ENCODE results near the gene TGFBI. TPM values are rescaled to one million over a fixed set of nuclear protein-coding genes. Genes with fewer than 3 reads are reported as not detected.

The TGFBI gene
- total and polyA plus RNA-seq, 9 of the 15 experiments (the other 6 are each of a cell fraction or from before 2014, with no cell fraction given), result 0.05 to 0.62 (median 0.08) TPM; not detected in 6

DNA sequence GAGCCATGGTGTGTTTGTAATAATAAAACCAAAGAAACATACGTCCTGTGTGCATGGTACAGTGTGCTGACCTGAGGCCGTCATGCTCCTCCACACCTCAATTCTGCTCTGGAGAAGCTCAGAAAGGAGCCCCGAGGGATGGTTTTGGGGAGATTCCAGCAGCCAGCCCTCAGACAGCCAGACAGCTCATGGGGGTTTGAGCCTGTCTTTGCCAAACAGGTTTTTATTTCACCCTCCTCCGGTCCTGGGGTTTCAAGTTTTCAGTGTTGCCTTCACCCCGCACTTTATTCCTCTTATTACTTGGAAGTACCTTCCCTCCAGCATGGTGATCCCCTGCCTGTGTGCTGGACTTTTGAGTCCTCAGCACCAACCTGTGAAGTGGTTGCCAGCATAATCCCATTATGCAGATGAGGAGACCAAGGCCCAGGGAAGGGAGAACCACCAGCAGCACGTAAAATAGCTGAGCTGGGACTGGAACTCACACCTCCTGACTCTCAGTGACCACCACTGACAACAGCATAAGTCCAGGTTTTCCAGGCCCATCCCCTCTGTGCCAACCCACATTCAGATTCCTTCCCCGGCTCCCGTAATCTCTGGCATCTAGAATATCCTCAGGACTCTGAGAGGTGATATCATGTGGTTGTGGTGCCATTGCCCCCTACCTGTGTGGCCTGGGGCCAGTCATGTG lies 35.1 kb downstream of the TGFBI start:
- Histone ChIP-seq H3K4me2 (ENCODE audit: insufficient read depth, low read length) (no peak overlapping the region), H3K4me3 (no peak overlapping the region), H3K27me3 (ENCODE audit: control insufficient read depth in 2 of 2, insufficient read depth in 2 of 2, low read length in 2 of 2) (peaks cover 3 to 24% of the 10 kb centered on the region in 2 experiments; a peak in 4 of 5 replicates), H3K36me3 (ENCODE audit: control insufficient read depth, insufficient read depth, low read length) (no peaks in the 10 kb centered on the region), H3K4me1 (replicated peaks in 1 of 2; ENCODE audit: control insufficient read depth in 2 of 2, insufficient read depth in 2 of 2, low read length in 2 of 2) (no peaks in the 10 kb centered on the region; a peak in 1 of 5 replicates), H2AFZ (ENCODE audit: low read depth, low read length) (no peak overlapping the region), H3K9me3 (replicated peaks; ENCODE audit: control insufficient read depth, insufficient read depth, low read depth, low read length) (no peaks in the 10 kb centered on the region), H4K20me1 (replicated peaks; ENCODE audit: control insufficient read depth, insufficient read depth, low read length) (no peaks in the 10 kb centered on the region; the same call in none of the 2 replicates), H3K79me2 (ENCODE audit: control insufficient read depth, insufficient read depth, low read length) (no peaks in the 10 kb centered on the region), H3K9me1 (ENCODE audit: control insufficient read depth, insufficient read depth, low read length) (no peaks in the 10 kb centered on the region), H3K27ac (ENCODE audit: extremely low read depth, low read depth, low read length) (no peak overlapping the region), H3K9ac (ENCODE audit: insufficient read depth in 1 of 2, low read depth in 2 of 2, low read length in 2 of 2) (no peak overlapping the region)
- DNase-seq (ENCODE audit: extremely low read depth in 1 of 4, low spot score in 3 of 4), result no peak
- no peak for ATAC-seq
- no peak for FAIRE-seq
- WGBS (ENCODE audit: insufficient coverage, low coverage, missing lambda C conversion rate), result 7% methylated on average over 8 of the region's 8 CpGs
- POLR2A ChIA-PET, result interaction anchor here (0.6 kb wide), 1 partner anchor 11 kb away, joined by 4 read pairs; no protein-coding TSS in a partner anchor
- peak; percentile 6 for TF ChIP-seq RBM25 (IDR thresholded peaks at IDR 0.05; ENCODE audit: low read depth, low read length, severe bottlenecking)
- no peak for TF ChIP-seq C11orf30 (IDR thresholded peaks at IDR 0.05; ENCODE audit: low read depth)
- TF ChIP-seq CTCFL (IDR thresholded peaks at IDR 0.05; ENCODE audit: borderline replicate concordance, insufficient read depth, low read depth, low read length, poor library complexity, severe bottlenecking), result no peak
- TF ChIP-seq TFE3 (CRISPR knock-in tag; IDR thresholded peaks at IDR 0.05), result peak; percentile 60
- TF ChIP-seq CHD1 (IDR thresholded peaks at IDR 0.05; ENCODE audit: low read length), result no peak
- TF ChIP-seq RFX5 (IDR thresholded peaks at IDR 0.05; ENCODE audit: low read depth, low read length), result no peak
- no peak for TF ChIP-seq LARP7 (IDR thresholded peaks at IDR 0.05)
- no peak for TF ChIP-seq ZNF76 (CRISPR knock-in tag; IDR thresholded peaks at IDR 0.05; ENCODE audit: borderline replicate concordance)
- TF ChIP-seq CSDE1 (IDR thresholded peaks at IDR 0.05), result no peak
- in situ Hi-C loops (cut with MboI), result loop anchor here (5.0 kb wide), 1 partner anchor 177 kb away; no protein-coding TSS in a partner anchor
- CTCF ChIA-PET (ENCODE audit: low intra/inter-chr PET ratio), result interaction anchor here (1.1 to 2.2 kb wide), 3 partner anchors 19 to 148 kb away, joined by 3 to 12 read pairs (median 5); no protein-coding TSS in a partner anchor
- intact Hi-C loops (cut with micrococcal nuclease), result loop anchor here (1.0 kb wide), 2 partner anchors 110 to 148 kb away; no protein-coding TSS in a partner anchor
- no TSS peak for BruUV-seq (replicated peaks)
